Activated CD8-positive, alpha-beta T cell treated with anti-CD3 and anti-CD28 coated beads, Interleukin-2, amount 10 ng/mL, durations not matched to agents 7 days and 5 days (primary cell): ENCODE data around the gene NTSR1. TPM values are rescaled to one million over a fixed set of nuclear protein-coding genes. Genes with fewer than 3 reads are reported as not detected.
A peak's percentile ranks its signal among the peaks of the same experiment; 100 is the strongest.

ENCODE experiments used
- ATAC-seq: fragments of 150-1000 bp; cut with Tn5 transposase; one replicate; pipeline ENCODE4 v1.10.0; 2021; ENCODE audit warnings: moderate library complexity
- CTCF ChIA-PET: fragments of 350-600 bp; sonication (Branson Sonifier 250); formaldehyde crosslinking; loops from one replicate; lab custom pipeline; 2021; ENCODE audit warnings: antibody characterized with exemption; lab: Charles Lee
- POLR2A ChIA-PET: fragments of 350-600 bp; sonication (Branson Sonifier 250); formaldehyde crosslinking; loops from one replicate; lab custom pipeline; 2021; ENCODE audit warnings: antibody characterized with exemption; lab: Charles Lee
- DNase-seq: peaks from one replicate; pipeline ENCODE4 v3.0.0-alpha.2; 2020
- H3K27ac Mint-ChIP-seq: one replicate; pipeline ENCODE4 v1.8.0; 2021; ENCODE audit warnings: mild to moderate bottlenecking, mixed read lengths
- H3K27me3 Mint-ChIP-seq: one replicate; pipeline ENCODE4 v1.8.0; 2021; ENCODE audit warnings: low read depth, mixed read lengths
- H3K36me3 Mint-ChIP-seq: one replicate; pipeline ENCODE4 v1.8.0; 2021; ENCODE audit warnings: low read depth, mixed read lengths
- H3K4me1 Mint-ChIP-seq: one replicate; pipeline ENCODE4 v1.8.0; 2021; ENCODE audit warnings: low read depth, mixed read lengths
- H3K4me3 Mint-ChIP-seq: one replicate; pipeline ENCODE4 v1.8.0; 2021; ENCODE audit warnings: mild to moderate bottlenecking, mixed read lengths
- H3K9me3 Mint-ChIP-seq: one replicate; pipeline ENCODE4 v1.8.0; 2022; ENCODE audit warnings: mixed read lengths; ENCODE audit not compliant: insufficient read depth
- total RNA-seq, 2 experiments: library from RNA; stranded (reverse); gene quantifications; one replicate each; pipeline ENCODE4 v1.2.3, GENCODE V29; 2021

NTSR1 gene
- total RNA-seq, 2 experiments from 2014 or later, result 0.13 to 0.21 TPM

DNA sequence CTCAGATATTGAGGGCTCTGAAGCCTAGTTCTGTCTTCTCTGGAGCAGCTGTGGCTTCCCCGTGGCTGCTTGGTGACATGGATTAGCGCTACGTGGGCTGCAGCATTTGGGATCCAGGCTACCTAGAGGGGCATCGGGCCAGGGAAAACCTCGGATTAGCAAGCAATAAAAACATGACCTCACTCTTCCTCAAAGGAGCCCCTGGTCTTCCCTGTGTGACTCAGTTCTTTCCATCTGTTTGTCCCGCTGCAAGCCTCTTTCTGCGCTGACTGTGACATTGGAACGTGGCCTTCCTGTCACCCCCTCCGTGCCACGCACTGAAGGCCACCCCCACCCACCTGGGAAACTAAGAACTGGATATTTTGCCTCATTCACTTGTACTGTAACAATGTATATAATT, 91.2 kb downstream of the NTSR1 start:
- Mint-ChIP-seq H3K27me3 (no peaks in the 10 kb centered on the region), H3K27ac (no peak overlapping the region), H3K36me3 (peaks cover 27% of the 10 kb centered on the region), H3K4me1 (peaks cover 36% of the 10 kb centered on the region), H3K9me3 (no peaks in the 10 kb centered on the region), H3K4me3 (no peak overlapping the region)
- POLR2A ChIA-PET, result no interaction called here
- DNase-seq (no peak), ATAC-seq (no peak)
- CTCF ChIA-PET, result no interaction called here

DNA sequence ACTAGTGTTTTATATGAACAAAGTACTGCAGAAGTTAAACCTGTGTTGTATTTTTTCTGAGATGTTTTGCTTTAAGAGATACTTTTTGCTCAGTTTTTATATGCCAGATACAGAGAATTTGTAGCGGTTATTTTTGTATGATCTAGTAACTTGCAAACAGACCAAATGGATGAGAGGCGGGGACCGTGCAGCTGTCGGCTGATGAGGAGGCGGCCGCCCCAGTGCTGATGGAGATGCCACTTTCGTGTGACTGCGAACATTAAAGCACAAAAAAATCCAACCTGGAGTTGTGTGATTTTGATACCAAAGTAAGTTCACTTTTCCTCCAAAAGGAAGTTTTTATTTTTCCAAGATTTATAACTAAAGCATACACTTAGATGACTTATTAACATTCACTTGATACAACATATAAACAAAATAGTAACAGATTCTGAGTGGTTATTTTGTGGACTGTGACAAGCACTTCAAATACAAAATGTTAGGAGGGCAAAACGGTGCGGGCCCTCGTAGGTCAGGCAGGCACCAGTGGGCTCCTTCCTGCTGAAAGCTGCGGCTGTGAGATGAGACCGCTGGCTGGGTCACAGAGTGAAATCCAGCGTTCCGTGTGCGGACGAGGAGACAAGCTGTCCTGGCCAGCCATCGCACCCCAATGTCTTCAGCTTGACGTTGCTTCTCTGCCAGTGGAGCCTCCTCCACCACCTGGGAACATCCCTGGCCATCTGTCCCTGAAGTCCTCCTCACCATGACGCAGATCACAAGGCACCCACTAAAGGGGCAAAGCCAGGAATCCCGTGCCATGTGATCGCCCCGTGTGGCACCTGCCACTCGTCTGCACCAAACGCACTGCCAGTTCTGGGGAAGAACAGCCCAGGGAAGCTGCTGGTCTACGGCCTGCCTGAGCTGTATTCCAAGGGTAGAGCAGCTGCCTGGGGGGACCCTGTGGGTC, 92.0 kb downstream of the NTSR1 start:
- ChIA-PET CTCF (no interaction called here), POLR2A (interaction anchor here (1.5 kb wide), 1 partner anchor 99 kb away, joined by 3 read pairs; no protein-coding TSS in a partner anchor)
- Mint-ChIP-seq H3K36me3 (peaks cover 27% of the 10 kb centered on the region), H3K9me3 (no peaks in the 10 kb centered on the region), H3K4me3 (no peak overlapping the region), H3K27ac (no peak overlapping the region), H3K27me3 (no peaks in the 10 kb centered on the region), H3K4me1 (peaks cover 35% of the 10 kb centered on the region)
- ATAC-seq, result no peak
- no peak for DNase-seq

DNA sequence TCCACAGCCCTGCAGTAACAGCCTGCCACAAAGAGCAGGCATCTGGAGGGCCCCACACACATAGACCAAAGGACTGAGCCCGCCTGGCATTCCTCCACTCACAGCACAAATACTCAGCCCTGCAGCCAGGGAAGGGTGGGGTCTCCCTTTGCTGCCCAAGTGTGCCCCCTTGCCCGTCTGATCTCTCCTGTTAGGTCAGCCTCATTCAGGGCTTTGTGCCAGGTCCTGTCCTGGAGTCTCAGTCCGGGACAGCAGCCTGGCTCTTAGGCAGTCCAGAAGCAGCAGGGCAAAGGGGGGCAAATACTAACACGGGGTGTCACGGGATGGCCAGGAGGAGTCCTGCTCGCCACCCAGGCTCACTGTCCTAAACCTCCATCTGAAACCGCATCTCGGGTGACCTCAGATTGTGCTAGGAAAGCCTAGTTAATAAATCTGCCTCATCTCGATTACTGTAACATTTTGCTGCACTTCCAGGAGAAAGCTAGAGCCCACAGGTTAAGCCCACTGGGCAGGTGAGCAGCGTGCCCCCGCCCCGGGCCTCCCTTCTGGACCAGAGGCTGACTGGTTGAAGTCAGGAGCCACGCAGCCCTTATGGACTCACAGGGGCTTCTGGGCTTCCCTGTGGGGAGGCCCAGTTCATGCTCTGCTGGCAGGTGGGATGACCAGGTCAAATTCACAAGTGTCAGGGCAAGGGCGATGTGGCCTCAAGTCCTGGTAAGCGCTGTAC, 92.8 kb downstream of the NTSR1 start:
- Mint-ChIP-seq H3K27ac (no peak overlapping the region), H3K36me3 (peaks cover 29% of the 10 kb centered on the region), H3K9me3 (no peaks in the 10 kb centered on the region), H3K4me1 (peaks cover 39% of the 10 kb centered on the region), H3K4me3 (no peak overlapping the region), H3K27me3 (no peaks in the 10 kb centered on the region)
- ATAC-seq (no peak), DNase-seq (no peak)
- ChIA-PET POLR2A (interaction anchor here (1.5 kb wide), 1 partner anchor 100 kb away, joined by 3 read pairs; no protein-coding TSS in a partner anchor), CTCF (no interaction called here)

GRCh38 chr20:62802026-62802712, 93.5 kb downstream of the NTSR1 start:
- H3K27me3 Mint-ChIP-seq, result no peaks in the 10 kb centered on the region
- no peaks in the 10 kb centered on the region for H3K9me3 Mint-ChIP-seq
- ATAC-seq (no peak), DNase-seq (no peak)
- H3K36me3 Mint-ChIP-seq, result peaks cover 31% of the 10 kb centered on the region
- CTCF ChIA-PET, result no interaction called here
- H3K27ac Mint-ChIP-seq, result no peak overlapping the region
- H3K4me1 Mint-ChIP-seq, result peaks cover 42% of the 10 kb centered on the region
- no peak overlapping the region for H3K4me3 Mint-ChIP-seq
- POLR2A ChIA-PET, result no interaction called here

- H3K27me3 Mint-ChIP-seq, result no peaks in the 10 kb centered on the region
- POLR2A ChIA-PET, result interaction anchor here (0.8 to 2.3 kb wide), 2 partner anchors 9 to 162 kb away, joined by 3 to 21 read pairs; partner anchors contain the start of genes MRGBP and SLCO4A1
- peaks cover 26% of the 10 kb centered on the region for H3K36me3 Mint-ChIP-seq
- ATAC-seq (peak; percentile 46), DNase-seq (peak; percentile 46)
- H3K27ac Mint-ChIP-seq, result peak overlapping the region; percentile 90
- CTCF ChIA-PET, result interaction anchor here (1.0 to 1.1 kb wide), 2 partner anchors 10 to 152 kb away, joined by 3 to 4 read pairs; no protein-coding TSS in a partner anchor
- H3K9me3 Mint-ChIP-seq, result no peaks in the 10 kb centered on the region
- H3K4me1 Mint-ChIP-seq, result peaks cover 38% of the 10 kb centered on the region
- peak overlapping the region; percentile 93 for H3K4me3 Mint-ChIP-seq
Measured at GRCh38 chr20:62804021-62804626, 95.5 kb downstream of the NTSR1 start.

DNA sequence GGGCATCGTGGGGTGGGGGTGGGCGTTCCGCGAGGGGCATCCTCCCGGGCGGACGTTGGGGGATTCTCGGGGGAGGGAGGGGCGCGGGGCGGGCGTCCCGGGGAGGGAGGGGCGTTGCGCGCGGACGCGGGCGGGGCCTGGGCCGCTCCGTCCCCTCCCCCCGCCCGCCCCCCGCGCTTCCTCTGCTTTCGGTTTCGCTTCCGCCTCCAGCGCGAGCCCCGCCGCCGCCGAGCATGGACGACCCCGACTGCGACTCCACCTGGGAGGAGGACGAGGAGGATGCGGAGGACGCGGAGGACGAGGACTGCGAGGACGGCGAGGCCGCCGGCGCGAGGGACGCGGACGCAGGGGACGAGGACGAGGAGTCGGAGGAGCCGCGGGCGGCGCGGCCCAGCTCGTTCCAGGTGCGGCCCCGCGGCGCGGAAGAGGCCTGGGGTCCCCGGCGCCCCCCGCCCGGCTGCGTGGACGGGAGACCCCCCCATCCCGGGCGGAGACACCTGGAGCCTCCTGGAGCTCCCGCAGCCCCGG, 96.1 kb downstream of the NTSR1 start, which contains the start of gene OGFR:
Gene OGFR (plus strand): TSS at position 209 of the 528 bp plus-strand sequence. CDS start 25 bp downstream, at position 234.
- H3K27me3 Mint-ChIP-seq, result no peaks in the 10 kb centered on the region
- ATAC-seq (peak; percentile 66), DNase-seq (peak; percentile 81)
- H3K27ac Mint-ChIP-seq, result peak within 1 kb of the TSS; percentile 96
- POLR2A ChIA-PET, result interaction anchor here (1.1 to 2.3 kb wide), 2 partner anchors 10 to 12 kb away, joined by 3 to 21 read pairs; partner anchors contain the start of genes COL9A3 and MRGBP
- H3K4me3 Mint-ChIP-seq, result peak within 1 kb of the TSS; percentile 93
- H3K9me3 Mint-ChIP-seq, result no peaks in the 10 kb centered on the region
- H3K4me1 Mint-ChIP-seq, result peaks cover 35% of the 10 kb centered on the region
- CTCF ChIA-PET, result interaction anchor here (1.0 to 2.3 kb wide), 2 partner anchors 10 to 153 kb away, joined by 4 to 6 read pairs; no protein-coding TSS in a partner anchor
- peaks cover 26% of the 10 kb centered on the region for H3K36me3 Mint-ChIP-seq

GRCh38 chr20:62805155-62805710, 96.6 kb downstream of the NTSR1 start:
- Mint-ChIP-seq H3K27ac (peak overlapping the region; percentile 55), H3K4me3 (peak overlapping the region; percentile 82), H3K27me3 (no peaks in the 10 kb centered on the region), H3K36me3 (peaks cover 26% of the 10 kb centered on the region), H3K4me1 (peaks cover 35% of the 10 kb centered on the region), H3K9me3 (no peaks in the 10 kb centered on the region)
- peak; percentile 17 for ATAC-seq
- CTCF ChIA-PET, result interaction anchor here (1.0 to 2.3 kb wide), 3 partner anchors 11 to 153 kb away, joined by 3 to 6 read pairs (median 4); no protein-coding TSS in a partner anchor
- DNase-seq, result no peak
- POLR2A ChIA-PET, result interaction anchor here (1.1 to 2.3 kb wide), 2 partner anchors 10 to 11 kb away, joined by 3 to 21 read pairs; partner anchors contain the start of genes COL9A3 and MRGBP

- ATAC-seq (peak; percentile 2), DNase-seq (no peak)
- peak overlapping the region; percentile 69 for H3K27ac Mint-ChIP-seq
- H3K4me3 Mint-ChIP-seq, result peak overlapping the region; percentile 82
- no peaks in the 10 kb centered on the region for H3K27me3 Mint-ChIP-seq
- no peaks in the 10 kb centered on the region for H3K9me3 Mint-ChIP-seq
- H3K36me3 Mint-ChIP-seq, result peaks cover 23% of the 10 kb centered on the region
- ChIA-PET POLR2A (interaction anchor here (1.1 to 2.3 kb wide), 2 partner anchors 11 kb away, joined by 3 to 21 read pairs; partner anchors contain the start of genes COL9A3 and MRGBP), CTCF (interaction anchor here (1.5 to 2.3 kb wide), 2 partner anchors 11 to 14 kb away, joined by 3 to 6 read pairs; no protein-coding TSS in a partner anchor)
- peaks cover 35% of the 10 kb centered on the region for H3K4me1 Mint-ChIP-seq
Measured at GRCh38 chr20:62805711-62806382, 97.2 kb downstream of the NTSR1 start.

DNA sequence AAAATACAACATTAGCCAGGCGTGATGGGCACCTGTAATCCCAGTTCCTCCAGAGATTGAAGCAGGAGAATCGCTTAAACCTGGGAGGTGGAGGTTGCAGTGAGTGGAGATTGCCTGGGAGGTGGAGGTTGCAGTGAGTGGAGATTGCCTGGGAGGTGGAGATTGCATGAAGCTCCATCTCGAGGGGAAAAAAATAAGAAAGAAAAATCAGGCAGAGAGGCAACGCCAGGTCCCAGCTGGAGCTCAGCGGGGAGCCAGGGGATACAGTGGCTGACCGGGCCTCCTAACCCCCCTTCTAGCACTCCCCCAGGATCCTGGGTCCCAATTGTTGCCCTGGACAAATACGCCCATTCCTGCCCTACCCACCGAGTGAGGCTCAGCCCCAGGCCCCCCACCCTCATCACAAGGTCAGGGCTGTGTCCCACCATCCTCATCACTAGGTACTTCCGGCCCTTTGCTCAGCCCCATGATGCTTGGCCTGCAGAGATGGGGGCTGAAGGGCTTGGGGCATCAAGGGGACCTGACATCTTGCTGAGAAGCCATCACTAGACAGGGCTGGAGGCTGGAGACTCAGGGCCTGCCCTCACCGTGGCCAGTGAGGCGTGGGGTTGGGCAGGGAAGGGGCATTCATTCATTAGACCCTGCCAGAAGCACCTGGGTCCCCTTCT, 97.9 kb downstream of the NTSR1 start:
- ChIA-PET POLR2A (no interaction called here), CTCF (interaction anchor here (1.5 to 2.6 kb wide), 4 partner anchors 10 to 66 kb away, joined by 3 to 18 read pairs (median 6); partner anchors contain the start of gene MRGBP)
- no peak for DNase-seq
- Mint-ChIP-seq H3K27ac (peak overlapping the region; percentile 39), H3K4me3 (peak overlapping the region; percentile 82), H3K27me3 (no peaks in the 10 kb centered on the region), H3K9me3 (no peaks in the 10 kb centered on the region), H3K4me1 (peaks cover 35% of the 10 kb centered on the region), H3K36me3 (peaks cover 21% of the 10 kb centered on the region)
- ATAC-seq, result no peak
